OCI-LY1 (cell line): Measurements from ENCODE around the gene KDM7A.

ENCODE experiments used
- H2AFZ ChIP-seq: fragments of 200-600 bp; sonication (generic), shearing (Covaris generic); 2 replicates; pipeline ENCODE4 v1.6.0; 2014; ENCODE audit warnings: antibody characterized with exemption, mild to moderate bottlenecking, low read length
- H3F3A ChIP-seq: fragments of 200-600 bp; sonication (generic), shearing (Covaris generic); 2 replicates; pipeline ENCODE4 v1.6.0; 2014; ENCODE audit warnings: mild to moderate bottlenecking, antibody characterized with exemption, low read length, moderate library complexity; ENCODE audit not compliant: insufficient read depth
- H3K27ac ChIP-seq: fragments of 200-600 bp; sonication (generic); 2 replicates; pipeline ENCODE4 v1.5.1; 2014; ENCODE audit warnings: low read length, mixed run types, mild to moderate bottlenecking, low read depth; ENCODE audit not compliant: poor library complexity, severe bottlenecking
- H3K27me3 ChIP-seq: fragments of 200-600 bp; sonication (generic); 2 replicates; pipeline ENCODE4 v1.6.0; 2014; ENCODE audit warnings: antibody characterized with exemption, mild to moderate bottlenecking, low read length, moderate library complexity; ENCODE audit not compliant: insufficient read depth
- H3K36me3 ChIP-seq: fragments of 200-600 bp; sonication (generic); 2 replicates; pipeline ENCODE4 v1.6.1; 2014; ENCODE audit warnings: mild to moderate bottlenecking, antibody characterized with exemption, low read length, moderate library complexity, mixed read lengths; ENCODE audit not compliant: insufficient read depth
- H3K4me1 ChIP-seq: fragments of 200-600 bp; sonication (generic); 2 replicates; pipeline ENCODE4 v1.5.1; 2014; ENCODE audit warnings: mild to moderate bottlenecking, low read length, moderate library complexity; ENCODE audit not compliant: insufficient read depth, severe bottlenecking
- H3K4me2 ChIP-seq: fragments of 200-600 bp; sonication (generic), shearing (Covaris generic); 2 replicates; pipeline ENCODE4 v1.6.1; 2014; ENCODE audit warnings: low read length
- H3K4me3 ChIP-seq: fragments of 200-600 bp; sonication (generic); 2 replicates; pipeline ENCODE4 v1.5.1; 2014; ENCODE audit warnings: low read length, low read depth, mild to moderate bottlenecking, mixed read lengths; ENCODE audit not compliant: poor library complexity, severe bottlenecking
- H3K79me2 ChIP-seq: fragments of 200-600 bp; shearing (Covaris generic); 2 replicates; pipeline ENCODE4 v1.6.1; 2016; ENCODE audit warnings: mixed run types, low read length, mixed read lengths; ENCODE audit not compliant: insufficient read depth
- H3K9ac ChIP-seq: fragments of 200-600 bp; sonication (generic), shearing (Covaris generic); 2 replicates; pipeline ENCODE4 v1.6.1; 2014; ENCODE audit warnings: mild to moderate bottlenecking, low read length, mixed read lengths
- H3K9me2 ChIP-seq: fragments of 200-600 bp; sonication (generic), shearing (Covaris generic); 2 replicates; pipeline ENCODE4 v1.6.1; 2014; ENCODE audit warnings: low read depth, mild to moderate bottlenecking, low read length, mixed read lengths
- H3K9me3 ChIP-seq: fragments of 200-600 bp; shearing (Covaris generic); 2 replicates; pipeline ENCODE4 v1.6.1; 2014; ENCODE audit warnings: low read length, mixed read lengths
- H4K20me1 ChIP-seq: fragments of 200-600 bp; sonication (generic), shearing (Covaris generic); 2 replicates; pipeline ENCODE4 v1.6.0; 2016; ENCODE audit warnings: mild to moderate bottlenecking, low read length; ENCODE audit not compliant: insufficient read depth
- CTCF ChIP-seq: fragments of 200-600 bp; sonication (generic), shearing (Covaris generic); IDR thresholded peaks from 2 replicates; pipeline ENCODE4 v1.5.1; 2017; ENCODE audit warnings: mild to moderate bottlenecking, antibody characterized with exemption, low read length, moderate library complexity, mixed read lengths
- EZH2 ChIP-seq: fragments of 200-600 bp; sonication (generic), shearing (Covaris generic); IDR thresholded peaks from 2 replicates; pipeline ENCODE4 v1.8.0; 2017; ENCODE audit warnings: borderline replicate concordance, mixed run types, mild to moderate bottlenecking, antibody characterized with exemption, low read length, moderate library complexity, mixed read lengths

The KDM7A gene

GRCh38 chr7:140144821-140145220, 32.0 kb downstream of the KDM7A start:
- Histone ChIP-seq H3K4me3 (no peak overlapping the region), H3K36me3 (no peaks in the 10 kb centered on the region), H3K9me2 (no peaks in the 10 kb centered on the region), H3K4me1 (no peaks in the 10 kb centered on the region), H3K27ac (no peak overlapping the region), H3K9me3 (no peaks in the 10 kb centered on the region), H3K9ac (no peak overlapping the region), H3K27me3 (no peaks in the 10 kb centered on the region), H3K79me2 (no peaks in the 10 kb centered on the region), H3F3A (no peaks in the 10 kb centered on the region), H2AFZ (no peak overlapping the region), H3K4me2 (no peak overlapping the region), H4K20me1 (peaks cover 8% of the 10 kb centered on the region)
- TF ChIP-seq EZH2 (no peak), CTCF (no peak)

GRCh38 chr7:140143997-140144396, 32.8 kb downstream of the KDM7A start:
- no peaks in the 10 kb centered on the region for H3K79me2 ChIP-seq
- no peak overlapping the region for H3K4me3 ChIP-seq
- H3K27me3 ChIP-seq = no peaks in the 10 kb centered on the region
- H4K20me1 ChIP-seq = peaks cover 4% of the 10 kb centered on the region; the same call in 1 of the 2 replicates
- no peak overlapping the region for H3K9ac ChIP-seq
- no peak overlapping the region for H2AFZ ChIP-seq
- H3K27ac ChIP-seq = no peak overlapping the region
- TF ChIP-seq CTCF (no peak), EZH2 (no peak)
- H3F3A ChIP-seq = no peaks in the 10 kb centered on the region
- H3K9me3 ChIP-seq = no peaks in the 10 kb centered on the region
- no peak overlapping the region for H3K4me2 ChIP-seq
- H3K36me3 ChIP-seq = no peaks in the 10 kb centered on the region
- H3K4me1 ChIP-seq = no peaks in the 10 kb centered on the region
- no peaks in the 10 kb centered on the region for H3K9me2 ChIP-seq

- no peak overlapping the region for H2AFZ ChIP-seq
- no peaks in the 10 kb centered on the region for H3K4me1 ChIP-seq
- H3K79me2 ChIP-seq = no peaks in the 10 kb centered on the region
- H3K36me3 ChIP-seq = no peaks in the 10 kb centered on the region
- no peaks in the 10 kb centered on the region for H3F3A ChIP-seq
- H3K4me3 ChIP-seq = no peak overlapping the region
- H3K9ac ChIP-seq = no peak overlapping the region
- H3K4me2 ChIP-seq = no peak overlapping the region
- H4K20me1 ChIP-seq = peaks cover 4% of the 10 kb centered on the region; the same call in 1 of the 2 replicates
- no peaks in the 10 kb centered on the region for H3K27me3 ChIP-seq
- no peak overlapping the region for H3K27ac ChIP-seq
- no peaks in the 10 kb centered on the region for H3K9me2 ChIP-seq
- no peak for TF ChIP-seq CTCF
- no peak for TF ChIP-seq EZH2
- H3K9me3 ChIP-seq = no peaks in the 10 kb centered on the region
Observed at GRCh38 chr7:140142031-140142430, 34.8 kb downstream of the KDM7A start.
